Adipose tissue (tissue), 3 donors: ENCODE data around the gene VDAC1. TPM values are rescaled to one million over a fixed set of nuclear protein-coding genes. Genes with fewer than 3 reads are reported as not detected.

Experiments
- H3K27ac ChIP-seq: one replicate; pipeline ENCODE4 v1.5.1; 2013; ENCODE audit warnings: low read depth, low read length
- WGBS, 3 donors: extraction: QIAGEN DNeasy Blood & Tissue Kit; methylation state at CpG; one replicate each; pipeline ENCODE4 v1.1.7; 2013; 5-methylcytosine and 5-hydroxymethylcytosine counted together
- polyA plus RNA-seq, 3 donors: library from polyadenylated mRNA; stranded (reverse); fragments of 200-250 nt; gene quantifications; one replicate each; pipeline ENCODE4 v1.2.3, GENCODE V29; 2013
- donor health status: healthy with polysubstance abuse.
- donor health status: Bipolar disorder and iron deficiency.
- donor health status: healthy.

The VDAC1 gene
- polyA plus RNA-seq, 3 donors, result 69.3 to 134 (median 121) TPM

GRCh38 chr5:134000091-134000511, 4.7 kb downstream of the VDAC1 start:
- no peak overlapping the region for H3K27ac ChIP-seq
- 75 to 84% (median 77%) methylated on average over 5 of the region's 5 CpGs for WGBS, 3 donors

DNA sequence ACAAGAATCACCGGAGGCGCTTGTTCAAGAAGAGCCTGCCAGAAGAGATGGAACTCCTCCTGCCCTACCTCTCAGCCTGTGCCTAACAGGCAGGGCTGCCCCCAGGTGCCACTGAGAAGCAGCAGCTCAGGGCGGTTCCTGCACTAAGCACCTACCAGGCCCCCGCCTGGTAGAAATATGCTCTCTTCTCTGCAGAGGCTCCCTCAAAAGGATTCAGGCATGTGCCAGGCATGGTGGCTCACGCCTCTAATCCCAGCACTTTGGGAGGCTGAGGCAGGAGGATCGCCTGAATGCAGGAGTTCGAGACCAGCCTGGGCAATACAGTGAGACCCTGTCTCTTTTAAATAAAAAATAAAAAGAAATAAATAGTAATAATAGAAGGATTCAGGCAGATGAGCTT, 6.0 kb downstream of the VDAC1 start:
- whole genome bisulfite sequencing, 3 donors, result 90 to 99% (median 96%) methylated on average over 7 of the region's 7 CpGs
- no peak overlapping the region for H3K27ac ChIP-seq

DNA sequence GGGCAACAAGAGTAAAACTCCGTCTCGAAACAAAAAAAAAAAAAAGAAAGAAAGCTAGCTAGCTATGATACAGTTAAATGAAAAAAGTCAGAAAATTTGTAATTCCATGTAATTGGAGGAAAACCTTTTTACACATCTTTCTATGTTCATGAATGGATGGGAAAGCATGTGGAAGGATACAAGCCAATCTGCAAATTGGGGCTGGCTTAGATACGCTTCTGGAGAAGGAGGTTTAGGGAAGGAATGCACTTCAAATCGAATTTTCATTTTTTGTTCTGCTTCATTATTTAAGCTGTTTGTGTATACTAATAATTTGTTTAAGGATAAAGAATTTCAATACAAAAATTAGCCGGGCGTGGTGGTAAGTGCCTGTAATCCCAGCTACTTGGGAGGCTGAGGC, 6.7 kb downstream of the VDAC1 start:
- WGBS, 3 donors, result 87 to 91% (median 89%) methylated on average over 6 of the region's 6 CpGs
- no peak overlapping the region for H3K27ac ChIP-seq

GRCh38 chr5:133996683-133997252, 8.0 kb downstream of the VDAC1 start:
- WGBS, 3 donors, result 82 to 86% (median 84%) methylated on average over 3 of the region's 3 CpGs

GRCh38 chr5:133995883-133996563, 8.8 kb downstream of the VDAC1 start:
- H3K27ac ChIP-seq, result no peak overlapping the region
- 38 to 71% (median 67%) methylated on average over 7 of the region's 7 CpGs for WGBS, 3 donors

More at GRCh38 chr5:133996683-133997252, 8.0 kb downstream of the VDAC1 start:
- H3K27ac ChIP-seq, result no peak overlapping the region

- WGBS, 3 donors, result 52 to 79% (median 76%) methylated on average over 8 of the region's 8 CpGs
- no peak overlapping the region for H3K27ac ChIP-seq
Observed at GRCh38 chr5:133995341-133995740, 9.4 kb downstream of the VDAC1 start.

GRCh38 chr5:133994990-133995333, 9.8 kb downstream of the VDAC1 start:
- H3K27ac ChIP-seq, result no peak overlapping the region
- 43 to 90% (median 90%) methylated on average over 6 of the region's 6 CpGs for WGBS, 3 donors

DNA sequence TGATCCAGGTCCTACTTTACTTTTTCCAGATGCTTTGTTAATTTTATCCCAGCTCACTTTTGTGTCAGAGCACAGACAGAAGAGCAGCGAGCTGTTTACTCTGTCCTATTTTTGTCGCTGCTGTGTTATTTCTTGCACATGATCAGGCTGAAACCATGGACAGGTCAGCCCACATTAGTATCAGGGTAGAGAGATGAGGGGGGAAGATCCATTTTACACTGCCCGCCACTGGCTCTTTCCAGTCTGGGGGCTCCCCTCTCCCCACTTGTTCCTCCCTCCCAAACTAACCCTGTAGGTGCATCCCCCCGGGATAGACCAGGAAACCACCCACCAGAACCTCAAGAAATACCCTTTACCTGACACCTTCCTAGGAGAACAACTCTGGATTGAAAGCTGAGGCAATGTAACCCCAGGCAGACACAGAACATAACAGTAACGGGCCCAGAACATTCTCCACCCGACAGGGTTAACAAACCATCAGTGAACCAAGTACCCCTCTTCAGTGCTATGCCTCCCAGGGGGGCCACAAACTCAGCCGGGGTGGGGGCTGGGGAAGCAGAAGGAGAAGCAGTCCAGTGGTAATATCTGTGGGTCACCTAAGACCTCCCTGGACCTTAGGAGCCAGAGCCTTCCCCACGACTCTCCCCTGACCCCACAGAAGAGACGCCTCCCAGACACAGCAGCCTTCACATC, 10.3 kb downstream of the VDAC1 start:
- no peak overlapping the region for H3K27ac ChIP-seq
- 55 to 81% (median 78%) methylated on average over 9 of the region's 9 CpGs for WGBS, 3 donors

DNA sequence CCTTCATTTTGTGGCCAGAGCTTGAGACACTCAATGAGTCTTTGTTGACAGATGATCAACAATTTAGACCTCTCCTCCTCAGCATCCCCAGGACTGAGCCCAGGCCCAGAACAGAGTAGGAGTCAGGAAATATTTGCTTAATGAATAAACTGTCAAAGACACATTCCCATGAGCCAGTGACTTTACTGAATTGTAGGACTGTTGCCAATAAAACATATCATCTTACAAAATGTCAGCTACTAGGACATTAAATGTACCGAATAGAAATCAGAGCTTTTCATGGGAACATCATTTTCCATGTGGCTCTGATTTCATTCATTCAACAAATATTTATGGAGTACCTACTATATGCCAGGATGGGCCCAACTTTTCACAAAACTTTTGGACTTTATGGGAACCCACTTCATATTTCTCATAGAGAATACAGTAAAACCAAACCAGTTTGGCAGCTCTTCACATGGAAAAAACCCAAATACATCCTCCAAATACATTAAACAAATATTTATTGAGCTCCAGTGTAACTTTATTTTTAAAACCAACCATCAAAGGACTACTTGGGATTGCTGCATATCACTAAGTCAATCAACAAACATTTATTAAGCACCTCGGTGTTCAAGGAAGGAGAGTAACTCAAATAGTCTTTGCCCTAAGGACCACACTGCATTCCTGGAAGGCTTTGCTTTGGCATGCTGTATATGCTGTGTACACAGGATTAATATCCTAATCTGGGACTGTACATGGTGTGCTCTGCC, 11.4 kb downstream of the VDAC1 start:
- H3K27ac ChIP-seq, result no peak overlapping the region
- 31 to 72% (median 64%) methylated on average over 2 of the region's 2 CpGs for WGBS, 3 donors

- 35 to 79% (median 73%) methylated on average over 8 of the region's 8 CpGs for WGBS, 3 donors
Observed at GRCh38 chr5:133992429-133993155, 12.2 kb downstream of the VDAC1 start.

DNA sequence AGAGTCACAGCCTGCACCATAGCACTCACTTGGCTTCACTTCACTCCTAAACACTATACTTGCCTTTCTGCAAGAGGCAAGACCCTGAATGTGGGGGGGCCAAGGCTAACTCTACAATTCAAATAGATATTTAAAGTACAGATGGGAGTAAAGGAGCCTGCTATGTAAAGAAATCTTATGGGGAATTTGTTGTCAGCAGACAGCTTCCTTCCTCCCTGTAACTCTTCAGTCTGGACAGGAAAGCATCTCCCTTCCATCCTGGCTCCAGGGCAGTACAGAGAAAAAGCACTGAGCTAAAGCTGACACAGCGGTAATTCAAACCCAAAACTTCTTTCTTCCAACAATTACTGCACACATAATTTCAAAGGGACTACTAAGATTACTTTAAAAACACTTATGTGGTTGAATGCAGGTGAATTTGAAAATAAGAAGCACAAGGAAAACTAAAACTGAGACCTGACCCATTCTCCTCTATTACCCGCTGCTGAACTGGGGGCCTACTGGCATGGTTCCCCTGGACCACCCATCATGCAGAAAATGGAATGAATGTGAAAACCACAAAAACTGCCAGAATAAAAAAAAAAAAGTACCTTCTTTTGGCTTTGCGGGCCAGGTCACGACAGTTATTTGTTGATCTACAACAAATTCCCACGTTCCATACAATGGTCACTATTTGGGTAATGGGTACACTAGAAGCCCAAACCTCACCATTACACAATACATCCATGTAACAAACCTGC, 13.4 kb downstream of the VDAC1 start:
- WGBS, 3 donors, result 89 to 96% (median 95%) methylated on average over 5 of the region's 5 CpGs
- H3K27ac ChIP-seq, result no peak overlapping the region

More at GRCh38 chr5:133992429-133993155, 12.2 kb downstream of the VDAC1 start:
- H3K27ac ChIP-seq, result no peak overlapping the region

- no peak overlapping the region for H3K27ac ChIP-seq
- WGBS, 3 donors, result 69 to 81% (median 80%) methylated on average over 6 of the region's 6 CpGs
Observed at GRCh38 chr5:133990396-133990795, 14.4 kb downstream of the VDAC1 start.

- 85 to 90% (median 86%) methylated on average over 3 of the region's 3 CpGs for WGBS, 3 donors
Observed at GRCh38 chr5:133985540-133986180, 19.1 kb downstream of the VDAC1 start.

DNA sequence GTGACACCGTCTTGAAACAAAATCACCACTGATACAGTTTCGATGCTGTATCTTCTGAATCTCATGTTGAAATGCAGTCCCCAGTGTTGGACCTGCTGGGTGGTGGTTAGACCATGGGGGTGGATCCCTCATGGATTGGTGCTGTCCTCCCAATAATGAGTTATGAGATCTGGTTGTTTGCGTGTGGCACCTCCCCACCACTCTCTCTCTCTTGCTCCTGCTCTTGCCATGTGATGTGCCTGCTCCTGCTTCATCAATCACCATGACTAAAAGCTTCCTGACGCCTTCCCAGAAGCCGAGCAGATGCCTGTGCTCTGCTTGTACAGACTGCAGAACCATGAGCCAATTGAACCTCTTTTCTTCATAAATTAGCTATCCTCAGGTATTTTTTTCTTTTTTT, 21.1 kb downstream of the VDAC1 start:
- no peak overlapping the region for H3K27ac ChIP-seq
- 83 to 90% (median 88%) methylated on average over 5 of the region's 5 CpGs for WGBS, 3 donors

More at GRCh38 chr5:133985540-133986180, 19.1 kb downstream of the VDAC1 start:
- H3K27ac ChIP-seq, result no peak overlapping the region

GRCh38 chr5:133981714-133982113, 23.1 kb downstream of the VDAC1 start:
- no peak overlapping the region for H3K27ac ChIP-seq
- 36 to 48% (median 41%) methylated on average over 1 of the region's 1 CpG for WGBS, 3 donors

DNA sequence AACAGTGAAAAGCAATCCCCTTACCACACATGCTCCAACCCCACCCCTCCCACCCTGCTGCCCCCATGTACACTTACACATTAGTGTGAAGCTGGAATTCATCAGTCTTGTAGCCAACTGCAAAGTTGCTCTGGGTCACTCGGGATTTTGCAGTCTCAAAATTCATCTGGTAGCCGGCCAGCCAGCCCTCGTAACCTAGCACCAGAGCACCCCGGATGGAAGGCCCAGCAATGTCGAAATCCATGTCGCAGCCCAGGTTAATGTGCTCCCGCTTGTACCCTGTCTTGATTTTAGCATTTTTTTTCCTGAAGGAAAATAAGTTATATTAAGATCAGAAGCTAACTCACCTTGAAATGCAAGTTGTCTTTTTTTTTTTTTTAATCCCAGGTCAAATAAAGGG, 24.1 kb downstream of the VDAC1 start:
- WGBS, 3 donors, result 64 to 89% (median 73%) methylated on average over 7 of the region's 7 CpGs
- no peak overlapping the region for H3K27ac ChIP-seq

GRCh38 chr5:133978943-133979342, 25.8 kb downstream of the VDAC1 start:
- 74 to 92% (median 80%) methylated on average over 3 of the region's 3 CpGs for WGBS, 3 donors
- H3K27ac ChIP-seq, result no peak overlapping the region
